ENCODE data around the gene FRMPD2.

FRMPD2 gene

DNA sequence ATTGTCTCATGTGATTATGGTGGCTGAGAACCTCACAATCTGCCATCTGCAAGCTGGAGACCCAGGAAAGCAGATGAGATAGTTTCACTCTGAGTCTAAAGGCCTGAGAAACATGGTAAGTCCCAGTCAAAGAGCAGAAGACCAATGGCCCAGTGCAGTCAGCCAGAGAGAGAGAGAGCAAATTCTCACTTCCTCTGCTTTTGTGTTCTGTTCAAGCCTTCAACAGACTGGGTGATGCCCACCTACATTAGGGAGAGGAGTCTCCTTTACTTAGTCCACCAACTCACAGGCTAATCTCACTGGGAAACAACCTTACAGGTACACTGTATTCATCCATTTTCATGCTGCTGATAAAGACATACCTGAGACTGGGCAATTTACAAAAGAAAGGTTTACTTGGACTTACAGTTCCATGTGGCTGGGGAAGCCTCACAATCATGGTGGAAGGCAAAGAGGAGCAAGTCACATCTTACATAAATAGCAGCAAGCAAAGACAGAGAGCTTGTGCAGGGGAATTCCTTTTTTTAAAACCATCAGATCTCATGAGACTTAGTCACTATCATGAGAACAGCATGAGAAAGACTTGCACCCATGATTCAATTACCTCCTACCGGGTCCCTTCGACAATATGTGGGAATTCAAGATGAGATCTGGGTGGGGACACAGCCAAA is 4.7 kb upstream of the FRMPD2 start:
- H3K4me3 Mint-ChIP-seq, result no peak overlapping the region
- H3K27me3 Mint-ChIP-seq (ENCODE audit: low read depth), result peaks cover 15% of the 10 kb centered on the region
- H3K27ac Mint-ChIP-seq, result no peak overlapping the region
- no peaks in the 10 kb centered on the region for H3K36me3 Mint-ChIP-seq (ENCODE audit: low read depth)
- TF ChIP-seq, protein P1, sequence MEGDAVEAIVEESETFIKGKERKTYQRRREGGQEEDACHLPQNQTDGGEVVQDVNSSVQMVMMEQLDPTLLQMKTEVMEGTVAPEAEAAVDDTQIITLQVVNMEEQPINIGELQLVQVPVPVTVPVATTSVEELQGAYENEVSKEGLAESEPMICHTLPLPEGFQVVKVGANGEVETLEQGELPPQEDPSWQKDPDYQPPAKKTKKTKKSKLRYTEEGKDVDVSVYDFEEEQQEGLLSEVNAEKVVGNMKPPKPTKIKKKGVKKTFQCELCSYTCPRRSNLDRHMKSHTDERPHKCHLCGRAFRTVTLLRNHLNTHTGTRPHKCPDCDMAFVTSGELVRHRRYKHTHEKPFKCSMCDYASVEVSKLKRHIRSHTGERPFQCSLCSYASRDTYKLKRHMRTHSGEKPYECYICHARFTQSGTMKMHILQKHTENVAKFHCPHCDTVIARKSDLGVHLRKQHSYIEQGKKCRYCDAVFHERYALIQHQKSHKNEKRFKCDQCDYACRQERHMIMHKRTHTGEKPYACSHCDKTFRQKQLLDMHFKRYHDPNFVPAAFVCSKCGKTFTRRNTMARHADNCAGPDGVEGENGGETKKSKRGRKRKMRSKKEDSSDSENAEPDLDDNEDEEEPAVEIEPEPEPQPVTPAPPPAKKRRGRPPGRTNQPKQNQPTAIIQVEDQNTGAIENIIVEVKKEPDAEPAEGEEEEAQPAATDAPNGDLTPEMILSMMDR (IDR thresholded peaks at IDR 0.05; ENCODE audit: unreplicated experiment in 3 of 3), result no peak
- H3K9me3 Mint-ChIP-seq, result peaks cover 28% of the 10 kb centered on the region
- H3K4me1 Mint-ChIP-seq, result no peaks in the 10 kb centered on the region

DNA sequence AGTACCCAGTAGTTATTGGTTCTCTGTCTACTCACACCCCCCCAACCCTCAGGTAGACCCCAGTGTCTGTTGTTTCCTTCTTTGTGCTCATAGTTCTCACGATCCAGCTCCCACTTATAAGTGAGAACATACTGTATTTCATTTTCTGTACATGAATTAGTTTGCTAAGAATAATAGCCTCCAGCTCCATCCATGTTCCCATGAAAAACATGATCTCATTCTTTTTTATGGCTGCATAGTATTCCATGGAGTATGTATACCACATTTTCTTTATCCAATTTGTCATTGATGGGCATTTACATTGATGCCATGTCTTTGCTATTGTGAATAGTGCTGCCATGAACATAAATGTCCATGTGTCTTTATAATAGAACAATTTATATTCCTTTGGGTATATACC is 2.6 kb upstream of the FRMPD2 start:
- peaks cover 9% of the 10 kb centered on the region for H3K27me3 Mint-ChIP-seq (ENCODE audit: low read depth)
- H3K4me3 Mint-ChIP-seq, result no peak overlapping the region
- TF ChIP-seq, protein P1 (IDR thresholded peaks at IDR 0.05; ENCODE audit: unreplicated experiment in 3 of 3), result no peak
- H3K4me1 Mint-ChIP-seq, result no peaks in the 10 kb centered on the region
- no peaks in the 10 kb centered on the region for H3K36me3 Mint-ChIP-seq (ENCODE audit: low read depth)
- H3K9me3 Mint-ChIP-seq, result peaks cover 18% of the 10 kb centered on the region
- no peak overlapping the region for H3K27ac Mint-ChIP-seq

DNA sequence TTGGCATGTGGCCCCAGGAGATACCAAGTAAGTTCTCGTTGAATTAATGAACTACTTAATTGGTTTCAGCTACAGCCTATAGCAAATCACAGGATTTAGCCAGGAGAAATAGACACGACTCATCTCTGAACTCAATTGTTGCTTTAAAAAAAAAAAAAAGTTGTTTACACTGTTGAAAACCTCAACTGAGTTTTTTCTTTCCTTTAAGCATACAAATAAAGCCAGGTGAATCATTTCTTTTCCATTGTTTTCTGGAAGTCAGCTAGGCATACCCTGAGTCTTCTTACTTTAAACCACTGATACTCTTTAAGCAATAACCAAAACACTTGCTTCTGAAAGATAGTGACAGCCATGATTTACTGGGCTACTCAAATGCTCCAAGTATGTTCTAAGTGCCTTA is 755 bp downstream of the FRMPD2 start:
- Mint-ChIP-seq H3K36me3 (ENCODE audit: low read depth) (no peaks in the 10 kb centered on the region), H3K9me3 (peaks cover 2% of the 10 kb centered on the region), H3K27ac (no peak overlapping the region), H3K4me1 (peaks cover 3% of the 10 kb centered on the region), H3K27me3 (ENCODE audit: low read depth) (peaks cover 7% of the 10 kb centered on the region), H3K4me3 (no peak overlapping the region)
- TF ChIP-seq, protein P1 (IDR thresholded peaks at IDR 0.05; ENCODE audit: unreplicated experiment in 3 of 3), result no peak

- no peaks in the 10 kb centered on the region for H3K36me3 Mint-ChIP-seq (ENCODE audit: low read depth)
- no peak overlapping the region for H3K27ac Mint-ChIP-seq
- no peak overlapping the region for H3K4me3 Mint-ChIP-seq
- H3K9me3 Mint-ChIP-seq, result no peaks in the 10 kb centered on the region
- peaks cover 7% of the 10 kb centered on the region for H3K27me3 Mint-ChIP-seq (ENCODE audit: low read depth)
- peaks cover 3% of the 10 kb centered on the region for H3K4me1 Mint-ChIP-seq
- TF ChIP-seq, protein P1 (IDR thresholded peaks at IDR 0.05; ENCODE audit: unreplicated experiment in 3 of 3), result no peak
Measured at GRCh38 chr10:48272682-48273081, 1.8 kb downstream of the FRMPD2 start.

DNA sequence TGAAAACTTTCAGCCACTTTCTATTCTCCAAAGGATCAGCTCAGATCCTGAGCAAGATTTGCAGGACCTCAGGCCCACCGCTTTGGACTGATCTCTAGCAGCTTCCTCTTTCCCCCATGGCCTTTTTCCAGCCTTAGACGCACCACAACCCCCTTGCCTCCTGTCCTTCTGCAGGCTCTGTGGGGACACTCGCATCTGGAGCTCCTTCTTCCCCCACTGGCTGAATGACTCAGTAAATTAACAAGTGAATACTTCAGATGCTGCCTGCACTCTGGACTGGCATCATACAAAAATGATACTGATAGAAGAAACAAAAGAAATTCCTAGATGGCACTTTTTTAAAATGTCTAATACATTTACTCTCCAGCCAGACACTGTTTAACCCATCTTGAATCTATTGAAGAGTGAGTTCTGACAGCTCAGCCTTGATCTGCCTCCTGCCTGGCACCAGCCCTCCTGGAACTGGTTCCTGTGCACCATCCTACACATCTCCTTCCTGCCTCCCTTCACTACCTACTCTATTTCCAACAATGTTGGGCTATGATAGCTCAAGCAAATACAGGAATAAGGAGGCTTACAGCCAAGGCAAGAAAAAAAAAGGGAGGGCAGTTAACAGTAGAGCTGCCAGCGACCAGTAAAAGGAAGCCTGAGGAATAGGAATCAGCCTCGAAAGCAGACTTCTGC is 3.3 kb downstream of the FRMPD2 start:
- TF ChIP-seq, protein P1 (IDR thresholded peaks at IDR 0.05; ENCODE audit: unreplicated experiment in 3 of 3), result no peak
- Mint-ChIP-seq H3K36me3 (ENCODE audit: low read depth) (no peaks in the 10 kb centered on the region), H3K27ac (no peak overlapping the region), H3K9me3 (no peaks in the 10 kb centered on the region), H3K27me3 (ENCODE audit: low read depth) (peaks cover 7% of the 10 kb centered on the region), H3K4me1 (peaks cover 3% of the 10 kb centered on the region), H3K4me3 (no peak overlapping the region)

GRCh38 chr10:48266528-48266927 is 8.0 kb downstream of the FRMPD2 start:
- Mint-ChIP-seq H3K9me3 (no peaks in the 10 kb centered on the region), H3K27ac (no peak overlapping the region), H3K4me3 (no peak overlapping the region), H3K36me3 (ENCODE audit: low read depth) (no peaks in the 10 kb centered on the region), H3K4me1 (peaks cover 3% of the 10 kb centered on the region), H3K27me3 (ENCODE audit: low read depth) (peaks cover 7% of the 10 kb centered on the region)
- TF ChIP-seq, protein P1 (IDR thresholded peaks at IDR 0.05; ENCODE audit: unreplicated experiment in 3 of 3), result no peak

Data from nephron (organoid).